ENCODE data around the gene NKIRAS1.

The NKIRAS1 gene

GRCh38 chr3:23945913-23946687, 29.3 kb upstream of the NKIRAS1 start (continued):
- peak; percentile 84 for TF ChIP-seq ZXDB (tag by site-specific recombination; IDR thresholded peaks at IDR 0.05)
- TF ChIP-seq MZF1 (tag by site-specific recombination; IDR thresholded peaks at IDR 0.05; ENCODE audit: borderline replicate concordance): peak; percentile 99
- no peak for TF ChIP-seq ZNF585B (tag by site-specific recombination; IDR thresholded peaks at IDR 0.05)
- peak; percentile 64; the same call in 1 of the 2 replicates for TF ChIP-seq ZNF76 (tag by site-specific recombination; IDR thresholded peaks at IDR 0.05; ENCODE audit: borderline replicate concordance, low read depth)
- TF ChIP-seq ZNF239 (tag by site-specific recombination; IDR thresholded peaks at IDR 0.05): no peak
- TF ChIP-seq YY2 (tag by site-specific recombination; IDR thresholded peaks at IDR 0.05): no peak
- no peak for TF ChIP-seq ZNF580 (tag by site-specific recombination; IDR thresholded peaks at IDR 0.05)
- peak; percentile 65; the same call in 1 of the 2 replicates for TF ChIP-seq ZNF692 (tag by site-specific recombination; IDR thresholded peaks at IDR 0.05)
- TF ChIP-seq ZNF510 (tag by site-specific recombination; IDR thresholded peaks at IDR 0.05; ENCODE audit: insufficient replicate concordance): no peak
- no peak for TF ChIP-seq ZNF274 (IDR thresholded peaks at IDR 0.05; ENCODE audit: low read length)
- TF ChIP-seq ZNF274 (tag by site-specific recombination; IDR thresholded peaks at IDR 0.05; ENCODE audit: borderline replicate concordance): no peak
- TF ChIP-seq TCF7L2 (IDR thresholded peaks at IDR 0.05; ENCODE audit: borderline replicate concordance, low read depth, low read length): no peak
- TF ChIP-seq PRDM4 (tag by site-specific recombination; IDR thresholded peaks at IDR 0.05): no peak
- TF ChIP-seq ZNF596 (tag by site-specific recombination; IDR thresholded peaks at IDR 0.05): 0 out of 2 replicates have a peak, but pooled peaks have one; percentile 3
- no peak for TF ChIP-seq BCL6B (tag by site-specific recombination; IDR thresholded peaks at IDR 0.05)
- no peak for TF ChIP-seq ZNF266 (tag by site-specific recombination; IDR thresholded peaks at IDR 0.05; ENCODE audit: low read depth)
- TF ChIP-seq ZNF514 (tag by site-specific recombination; IDR thresholded peaks at IDR 0.05): no peak
- TF ChIP-seq AEBP2 (tag by site-specific recombination; IDR thresholded peaks at IDR 0.05; ENCODE audit: borderline replicate concordance): no peak
- TF ChIP-seq REPIN1 (tag by site-specific recombination; IDR thresholded peaks at IDR 0.05; ENCODE audit: low read depth): no peak
- no peak for TF ChIP-seq SALL2 (tag by site-specific recombination; IDR thresholded peaks at IDR 0.05; ENCODE audit: borderline replicate concordance)
- peak; percentile 58; the same call in 1 of the 2 replicates for TF ChIP-seq ZBTB6 (tag by site-specific recombination; IDR thresholded peaks at IDR 0.05)
- TF ChIP-seq ZNF555 (tag by site-specific recombination; conservative IDR thresholded peaks at IDR 0.05): no peak
- TF ChIP-seq ZBTB48 (tag by site-specific recombination; IDR thresholded peaks at IDR 0.05): no peak
- no peak for TF ChIP-seq ZNF513 (tag by site-specific recombination; IDR thresholded peaks at IDR 0.05)
- TF ChIP-seq ZNF354C (tag by site-specific recombination; IDR thresholded peaks at IDR 0.05; ENCODE audit: borderline replicate concordance, low read depth): no peak
- TF ChIP-seq ZNF37A (tag by site-specific recombination; IDR thresholded peaks at IDR 0.05): peak; percentile 0; the same call in 1 of the 2 replicates
- no peak for TF ChIP-seq ZNF324 (tag by site-specific recombination; IDR thresholded peaks at IDR 0.05)
- TF ChIP-seq BCL11A (tag by site-specific recombination; IDR thresholded peaks at IDR 0.05; ENCODE audit: low read depth): no peak; the same call in 1 of the 2 replicates
- no peak for TF ChIP-seq ZNF623 (tag by site-specific recombination; IDR thresholded peaks at IDR 0.05)
- no peak for TF ChIP-seq ZNF19 (tag by site-specific recombination; IDR thresholded peaks at IDR 0.05; ENCODE audit: low read depth)
